Stomach smooth muscle (tissue), 2 donors: Measurements from ENCODE around the gene PSAT1.

ENCODE experiments used
- H3K27ac ChIP-seq: one replicate; pipeline ENCODE4 v1.7.0; 2013; ENCODE audit warnings: mild to moderate bottlenecking, low read length, inconsistent platforms
- H3K27me3 ChIP-seq, 2 donors: one replicate each; pipeline ENCODE4 v1.7.0; 2013; ENCODE audit warnings: low read length in 2 of 2; ENCODE audit not compliant: insufficient read depth in 2 of 2, control insufficient read depth in 1 of 2
- H3K36me3 ChIP-seq, 2 donors: one replicate each; pipeline ENCODE4 v1.7.0; 2013; ENCODE audit warnings: low read length in 2 of 2; ENCODE audit not compliant: control insufficient read depth in 2 of 2, insufficient read depth in 2 of 2
- H3K4me1 ChIP-seq: one replicate; pipeline ENCODE4 v1.7.0; 2013; ENCODE audit warnings: low read length; ENCODE audit not compliant: control insufficient read depth, insufficient read depth
- H3K4me3 ChIP-seq, 2 donors: one replicate each; pipeline ENCODE4 v1.7.0; 2013; ENCODE audit warnings: low read length in 2 of 2
- H3K9ac ChIP-seq, 2 donors: one replicate each; pipeline ENCODE4 v1.7.0; 2013; ENCODE audit warnings: low read length in 2 of 2, mild to moderate bottlenecking in 1 of 2
- H3K9me3 ChIP-seq, 2 donors: one replicate each; pipeline ENCODE4 v1.7.0; 2013; ENCODE audit warnings: low read length in 2 of 2; ENCODE audit not compliant: control insufficient read depth in 2 of 2
- donor health status: healthy.
- donor health status: Pancreatic carcinoma.

The PSAT1 gene

DNA sequence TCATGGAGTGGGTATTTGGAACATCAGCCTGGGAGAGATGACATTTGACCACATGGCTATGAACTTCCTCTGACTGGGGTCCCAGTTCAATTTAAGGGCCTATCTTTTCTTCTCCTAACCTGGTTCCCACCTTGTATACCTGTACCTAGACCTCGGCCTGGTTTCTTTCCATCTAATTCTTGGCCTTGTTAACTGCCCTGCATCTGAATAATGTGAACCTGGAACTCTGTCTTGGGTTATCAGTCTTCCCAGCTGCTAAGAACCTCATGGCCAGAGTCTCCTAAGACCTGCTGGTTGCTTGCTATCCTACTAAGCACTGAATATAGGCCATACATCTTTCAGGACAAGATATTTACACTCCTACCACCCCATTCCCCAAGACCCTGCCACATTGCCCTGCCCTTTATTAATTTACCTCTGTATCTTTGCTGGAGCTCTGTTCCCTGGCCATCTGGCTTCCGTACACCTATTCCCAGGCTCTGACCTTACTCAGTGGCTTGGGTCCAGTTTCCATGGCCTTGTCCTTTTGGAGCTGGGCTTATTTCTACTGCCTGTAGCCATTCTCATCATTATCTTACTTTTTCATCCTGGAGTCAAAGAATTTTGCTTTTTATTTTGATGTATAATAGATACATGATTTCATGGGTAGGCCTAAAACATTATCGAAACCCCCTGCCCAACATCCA, 6.6 kb downstream of the PSAT1 start:
- H3K27ac ChIP-seq, result no peak overlapping the region
- H3K9ac ChIP-seq, result no peak overlapping the region
- no peaks in the 10 kb centered on the region for H3K9me3 ChIP-seq

DNA sequence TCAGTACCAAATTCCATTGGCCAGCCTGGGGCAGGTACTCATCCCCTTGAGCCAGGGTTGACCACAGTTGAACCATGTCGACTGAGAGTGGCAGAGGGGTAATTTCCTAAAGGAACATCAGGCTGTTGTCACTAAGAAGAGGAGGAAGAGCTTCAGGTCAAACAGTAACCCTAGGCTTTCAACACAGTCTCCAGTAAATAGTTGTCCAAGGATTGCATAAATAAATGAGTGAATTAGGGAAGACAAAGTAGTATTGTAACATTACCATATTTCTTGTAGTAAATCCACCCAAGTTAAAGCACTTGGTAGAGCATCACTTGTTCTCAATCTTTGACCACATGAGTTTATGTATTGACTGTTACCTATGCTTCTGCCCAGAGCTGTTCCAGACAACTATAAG, 7.4 kb downstream of the PSAT1 start:
- H3K4me1 ChIP-seq, result no peaks in the 10 kb centered on the region
- no peaks in the 10 kb centered on the region for H3K36me3 ChIP-seq
- H3K27me3 ChIP-seq, result peaks cover 0 to 4% of the 10 kb centered on the region in 2 donors
- no peaks in the 10 kb centered on the region for H3K9me3 ChIP-seq
- no peak overlapping the region for H3K27ac ChIP-seq
- no peak overlapping the region for H3K9ac ChIP-seq
- H3K4me3 ChIP-seq, result no peak overlapping the region

More for the DNA sequence above, 6.6 kb downstream of the PSAT1 start:
- Histone ChIP-seq H3K36me3 (no peaks in the 10 kb centered on the region), H3K27me3 (peaks cover 4% of the 10 kb centered on the region in 2 donors), H3K4me1 (no peaks in the 10 kb centered on the region), H3K4me3 (no peak overlapping the region)

DNA sequence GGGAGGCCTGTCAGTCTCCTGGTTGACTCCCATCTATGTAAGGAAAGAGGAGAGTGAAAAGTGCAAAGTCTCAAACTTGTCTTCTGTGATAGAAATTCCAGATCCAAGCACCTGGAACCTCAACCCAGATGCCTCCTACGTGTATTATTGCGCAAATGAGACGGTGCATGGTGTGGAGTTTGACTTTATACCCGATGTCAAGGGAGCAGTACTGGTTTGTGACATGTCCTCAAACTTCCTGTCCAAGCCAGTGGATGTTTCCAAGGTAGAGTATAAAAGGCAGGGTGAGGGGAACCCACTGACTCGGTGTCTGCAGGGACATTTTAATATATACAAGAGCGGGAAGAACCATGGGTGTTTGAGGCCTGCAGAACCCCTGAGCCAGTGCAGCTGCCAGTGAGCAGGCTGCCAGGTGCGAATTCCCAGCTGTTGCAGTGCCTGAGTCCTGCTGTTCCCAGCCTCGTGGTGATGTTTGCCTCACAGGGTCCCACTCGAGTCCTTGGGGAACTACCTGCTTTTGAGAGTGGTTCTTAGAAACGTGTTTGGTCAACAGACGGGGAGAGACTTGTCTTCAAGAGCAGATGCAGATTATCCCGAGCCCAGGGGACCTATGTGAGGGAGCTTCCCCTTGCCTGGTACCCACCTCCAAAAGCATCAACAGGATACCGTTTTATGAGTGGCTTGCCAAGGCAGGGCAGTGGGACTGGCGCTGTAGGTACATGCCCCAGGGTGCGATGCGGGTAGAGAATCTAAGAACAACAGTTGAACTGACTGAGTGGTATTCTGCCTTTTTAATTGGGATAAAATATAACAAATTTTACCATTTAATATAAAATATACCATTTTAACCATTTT, 9.5 kb downstream of the PSAT1 start:
- no peaks in the 10 kb centered on the region for H3K4me1 ChIP-seq
- H3K9me3 ChIP-seq, result no peaks in the 10 kb centered on the region
- H3K27me3 ChIP-seq, result no peaks in the 10 kb centered on the region
- H3K27ac ChIP-seq, result no peak overlapping the region
- H3K36me3 ChIP-seq, result no peaks in the 10 kb centered on the region
- no peak overlapping the region for H3K4me3 ChIP-seq
- H3K9ac ChIP-seq, result no peak overlapping the region

DNA sequence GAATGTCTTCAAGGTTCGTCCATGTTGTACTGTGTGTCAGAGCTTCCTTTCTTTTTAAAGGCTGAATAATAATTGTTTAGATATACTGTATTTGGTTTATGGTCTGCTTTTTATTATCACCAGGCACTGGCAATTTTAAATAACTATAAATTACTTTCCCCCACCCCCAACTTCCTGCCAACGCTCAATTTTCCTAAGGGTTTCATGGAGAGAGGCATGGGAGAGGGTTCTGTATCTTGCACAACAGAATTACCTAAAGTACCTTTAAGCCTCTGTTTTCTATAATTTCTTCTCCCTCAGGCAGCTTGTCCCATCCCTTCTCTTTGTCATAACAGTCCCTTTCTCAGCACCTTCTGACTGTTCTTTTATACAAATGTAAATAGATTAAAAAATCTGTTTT, 10.4 kb downstream of the PSAT1 start:
- Histone ChIP-seq H3K9me3 (no peaks in the 10 kb centered on the region), H3K36me3 (no peaks in the 10 kb centered on the region), H3K4me1 (no peaks in the 10 kb centered on the region), H3K27ac (no peak overlapping the region), H3K9ac (no peak overlapping the region), H3K27me3 (no peaks in the 10 kb centered on the region), H3K4me3 (no peak overlapping the region)

DNA sequence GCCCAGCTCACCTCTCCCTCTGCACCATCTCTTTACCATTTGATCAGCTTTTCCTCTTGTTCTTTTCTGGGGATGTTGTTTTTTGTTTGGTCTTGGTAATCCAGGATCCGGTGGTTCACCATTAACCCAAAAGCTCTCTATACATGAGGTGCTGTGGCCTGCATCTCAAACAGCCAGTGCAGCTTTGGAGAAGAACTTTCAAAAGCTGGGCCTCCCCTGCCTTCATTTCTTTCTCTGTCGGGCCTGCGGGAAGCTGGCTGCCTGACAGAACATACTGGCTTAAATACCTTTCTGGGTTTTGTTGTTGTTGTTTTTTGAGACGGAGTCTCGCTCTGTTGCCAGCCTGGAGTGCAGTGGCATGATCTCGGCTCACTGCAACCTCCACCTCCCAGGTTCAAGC, 12.1 kb downstream of the PSAT1 start:
- H3K9ac ChIP-seq, result no peak overlapping the region
- H3K4me1 ChIP-seq, result no peaks in the 10 kb centered on the region
- H3K27ac ChIP-seq, result no peak overlapping the region
- no peaks in the 10 kb centered on the region for H3K27me3 ChIP-seq
- H3K9me3 ChIP-seq, result no peaks in the 10 kb centered on the region
- no peak overlapping the region for H3K4me3 ChIP-seq
- no peaks in the 10 kb centered on the region for H3K36me3 ChIP-seq

DNA sequence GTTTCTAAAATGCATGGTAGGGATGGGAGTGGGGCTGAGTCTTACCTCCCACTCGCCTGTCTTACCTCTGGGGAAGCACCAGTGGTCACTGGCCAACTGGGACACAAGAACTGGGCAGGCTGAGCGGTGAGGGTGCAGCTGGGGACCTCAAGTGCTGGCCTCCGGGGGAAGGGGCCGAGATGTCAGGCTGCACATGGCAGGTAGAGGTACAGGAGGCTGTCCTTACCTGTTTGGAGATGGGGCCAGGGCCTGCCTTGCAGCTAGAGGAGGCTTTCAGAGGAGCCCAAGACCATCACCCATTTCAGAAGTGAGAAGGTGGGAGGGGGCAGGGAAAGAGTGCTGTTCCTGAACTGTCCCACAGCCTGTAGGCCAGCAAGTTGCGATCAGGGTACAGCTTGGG, 14.2 kb downstream of the PSAT1 start:
- no peaks in the 10 kb centered on the region for H3K27me3 ChIP-seq
- no peak overlapping the region for H3K27ac ChIP-seq
- no peaks in the 10 kb centered on the region for H3K4me1 ChIP-seq
- H3K4me3 ChIP-seq, result no peak overlapping the region
- H3K36me3 ChIP-seq, result no peaks in the 10 kb centered on the region
- H3K9me3 ChIP-seq, result no peaks in the 10 kb centered on the region
- no peak overlapping the region for H3K9ac ChIP-seq

DNA sequence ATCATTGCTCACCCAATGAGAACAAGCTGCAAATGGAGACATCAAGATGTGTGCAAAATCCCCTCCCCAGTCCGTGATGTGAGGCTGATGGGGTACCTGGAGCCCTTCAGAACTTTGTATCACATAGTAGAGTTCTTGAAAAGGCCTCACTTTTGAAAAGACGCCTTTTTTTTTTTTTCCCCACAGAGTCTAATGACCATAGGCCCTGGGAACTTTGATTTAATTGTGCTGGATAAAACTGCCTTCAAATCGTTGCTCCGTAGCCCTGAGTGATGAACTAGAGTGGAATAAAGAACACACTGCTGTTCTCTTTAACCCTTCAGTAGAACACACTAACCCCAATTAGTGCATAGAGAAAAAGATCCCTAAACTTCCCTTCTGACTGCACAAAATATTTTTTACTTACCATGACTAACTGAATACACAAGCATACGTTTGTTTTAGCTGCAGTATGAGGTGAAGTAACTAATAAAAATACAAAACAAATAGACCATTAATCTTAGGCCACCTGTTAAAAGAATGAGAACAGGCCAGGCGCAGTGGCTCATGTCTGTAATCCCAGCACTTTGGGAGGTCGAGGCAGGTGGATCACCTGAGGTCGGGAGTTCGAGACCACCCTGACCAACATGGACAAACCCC, 15.1 kb downstream of the PSAT1 start:
- Histone ChIP-seq H3K27ac (no peak overlapping the region), H3K9me3 (no peaks in the 10 kb centered on the region), H3K27me3 (no peaks in the 10 kb centered on the region), H3K9ac (no peak overlapping the region), H3K4me1 (no peaks in the 10 kb centered on the region), H3K36me3 (no peaks in the 10 kb centered on the region), H3K4me3 (no peak overlapping the region)

DNA sequence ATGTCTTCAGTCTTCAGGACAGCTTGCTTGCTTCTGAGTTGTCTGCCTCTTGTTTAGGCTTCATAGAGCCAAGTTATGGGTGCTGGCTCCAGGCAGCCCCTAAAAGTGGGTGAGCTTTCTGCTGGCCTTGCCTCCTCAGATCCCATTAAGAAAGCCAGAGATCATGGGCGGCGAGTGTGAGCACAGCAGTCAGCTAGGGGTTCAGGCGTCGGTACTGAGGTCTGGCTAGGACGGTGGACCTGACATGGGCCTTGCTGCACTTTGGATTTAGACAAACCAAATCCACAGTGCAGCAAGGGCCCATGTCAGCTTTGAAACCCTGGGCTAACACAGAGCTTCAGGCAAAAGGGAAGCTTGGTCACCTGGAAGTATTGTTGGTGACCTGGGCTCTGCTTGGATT, 17.6 kb downstream of the PSAT1 start:
- Histone ChIP-seq H3K9me3 (no peaks in the 10 kb centered on the region), H3K27ac (no peak overlapping the region), H3K36me3 (peaks cover 0 to 3% of the 10 kb centered on the region in 2 donors), H3K27me3 (no peaks in the 10 kb centered on the region), H3K9ac (no peak overlapping the region), H3K4me3 (no peak overlapping the region), H3K4me1 (no peaks in the 10 kb centered on the region)

DNA sequence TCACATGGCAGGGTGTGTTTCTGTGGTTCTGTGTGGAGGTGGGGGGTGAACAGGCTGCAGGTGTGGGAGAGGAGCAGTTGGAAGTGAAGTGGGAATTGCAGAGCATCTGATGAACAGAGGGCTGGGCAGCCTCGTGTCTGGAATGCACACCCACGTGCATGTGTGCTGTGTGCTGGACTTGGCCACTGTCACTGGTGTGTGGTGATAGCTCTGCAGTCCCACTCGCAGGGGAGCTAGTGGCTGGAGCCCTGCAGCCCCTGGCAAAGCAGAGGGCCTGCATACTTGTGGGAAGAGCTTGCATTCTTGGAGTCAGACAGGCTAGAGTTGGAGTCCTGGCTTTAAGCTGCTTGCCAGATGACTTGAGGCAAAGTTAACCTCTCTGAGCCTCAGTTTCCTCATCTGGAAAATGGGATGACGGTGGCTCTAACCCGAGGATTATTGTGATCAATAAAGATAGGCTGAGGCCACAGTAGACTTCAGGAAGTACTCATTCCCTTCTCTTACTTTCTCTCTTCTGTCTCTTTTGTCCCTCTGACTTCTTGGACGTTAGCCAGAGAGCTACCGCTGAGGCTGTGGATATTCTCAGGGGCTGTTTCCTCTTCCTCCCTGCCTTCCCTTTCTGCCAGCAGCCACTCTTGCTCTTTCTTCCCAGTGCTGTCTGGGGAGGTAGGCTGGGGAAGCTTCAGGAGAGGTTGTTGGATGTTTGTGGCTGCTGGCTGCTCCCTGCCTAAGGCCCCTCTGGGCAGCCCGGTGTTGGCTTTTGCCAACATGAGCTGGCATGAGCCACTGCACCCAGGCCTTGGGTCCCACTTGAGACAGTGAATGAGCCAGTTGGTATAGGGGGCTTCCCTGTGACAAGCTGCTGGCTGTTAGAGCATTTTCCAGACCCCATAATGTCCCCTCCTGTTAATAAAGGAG, 18.3 kb downstream of the PSAT1 start:
- no peaks in the 10 kb centered on the region for H3K9me3 ChIP-seq
- H3K36me3 ChIP-seq, result peaks cover 0 to 3% of the 10 kb centered on the region in 2 donors
- no peaks in the 10 kb centered on the region for H3K27me3 ChIP-seq
- H3K9ac ChIP-seq, result no peak overlapping the region
- no peaks in the 10 kb centered on the region for H3K4me1 ChIP-seq
- H3K4me3 ChIP-seq, result no peak overlapping the region
- H3K27ac ChIP-seq, result no peak overlapping the region

DNA sequence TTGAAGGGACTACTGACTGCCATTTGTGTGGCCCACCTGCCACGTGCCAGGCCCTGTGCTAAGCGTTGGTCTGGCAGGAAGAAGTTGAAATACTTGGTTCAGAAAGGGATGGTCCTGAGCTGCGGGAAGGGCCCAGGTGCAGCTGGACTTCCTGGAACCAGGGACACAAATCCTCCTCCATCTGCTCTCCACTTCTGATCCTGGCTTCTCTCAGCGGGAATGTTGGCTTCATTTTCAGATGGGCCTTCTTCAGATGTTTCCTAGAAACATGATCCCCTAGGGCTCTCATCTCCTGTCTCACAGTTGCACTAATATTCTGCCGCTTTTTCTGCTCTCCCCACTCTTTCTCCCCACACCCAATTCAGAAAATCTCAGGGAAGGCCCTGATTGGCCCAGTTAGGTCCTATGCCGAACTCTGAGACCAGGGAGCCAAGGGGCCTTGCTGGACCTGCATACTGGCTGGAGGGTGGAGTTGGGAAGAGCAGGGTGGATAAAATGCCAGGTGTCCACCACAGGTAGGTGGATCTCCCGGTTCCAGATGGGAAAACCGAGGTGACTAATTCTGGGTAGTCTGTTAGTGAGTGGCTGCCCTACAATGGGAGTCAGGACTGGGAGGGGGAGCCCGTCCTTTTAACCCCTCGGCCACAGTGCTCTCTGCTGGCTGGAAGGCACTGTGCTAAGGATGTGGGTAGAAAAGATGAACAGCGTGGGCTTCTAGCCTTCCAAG, 19.4 kb downstream of the PSAT1 start:
- Histone ChIP-seq H3K4me1 (no peaks in the 10 kb centered on the region), H3K4me3 (no peak overlapping the region), H3K9ac (no peak overlapping the region), H3K36me3 (peaks cover 0 to 3% of the 10 kb centered on the region in 2 donors), H3K9me3 (no peaks in the 10 kb centered on the region), H3K27ac (no peak overlapping the region), H3K27me3 (no peaks in the 10 kb centered on the region)
